GM21390 (cell line): ENCODE results near the gene TRIB2.

Source experiments
- ATAC-seq: cut with Tn5 transposase; IDR thresholded peaks from one replicate; pipeline ENCODE4 v1.9.1; 2021; ENCODE audit not compliant: unreplicated experiment

TRIB2 gene

GRCh38 chr2:12737738-12738485 lies 21.2 kb downstream of the TRIB2 start:
- ATAC-seq, result no peak

GRCh38 chr2:12739721-12740254 lies 23.1 kb downstream of the TRIB2 start:
- no peak for ATAC-seq

- ATAC-seq, result no peak
Observed at GRCh38 chr2:12741380-12741779, 24.6 kb downstream of the TRIB2 start.

- no peak for ATAC-seq
Observed at GRCh38 chr2:12742891-12743290, 26.2 kb downstream of the TRIB2 start.

- ATAC-seq, result no peak
Observed at GRCh38 chr2:12750166-12750905, 33.6 kb downstream of the TRIB2 start.

- ATAC-seq, result no peak
Observed at GRCh38 chr2:12754643-12755042, 37.9 kb downstream of the TRIB2 start.

GRCh38 chr2:12755384-12755783 lies 38.6 kb downstream of the TRIB2 start:
- ATAC-seq, result no peak

- no peak for ATAC-seq
Observed at GRCh38 chr2:12759248-12759647, 42.5 kb downstream of the TRIB2 start.

- ATAC-seq, result no peak
Observed at GRCh38 chr2:12761104-12761503, 44.4 kb downstream of the TRIB2 start.

GRCh38 chr2:12762337-12762736 lies 45.6 kb downstream of the TRIB2 start:
- no peak for ATAC-seq

GRCh38 chr2:12762976-12763375 lies 46.2 kb downstream of the TRIB2 start:
- no peak for ATAC-seq

GRCh38 chr2:12763486-12763885 lies 46.8 kb downstream of the TRIB2 start:
- no peak for ATAC-seq

GRCh38 chr2:12764075-12764730 lies 47.5 kb downstream of the TRIB2 start:
- no peak for ATAC-seq

GRCh38 chr2:12764849-12765605 lies 48.3 kb downstream of the TRIB2 start:
- ATAC-seq, result no peak

- ATAC-seq, result no peak
Observed at GRCh38 chr2:12766421-12766879, 49.7 kb downstream of the TRIB2 start.

- no peak for ATAC-seq
Observed at GRCh38 chr2:12767541-12767940, 50.8 kb downstream of the TRIB2 start.

GRCh38 chr2:12767996-12768624 lies 51.4 kb downstream of the TRIB2 start:
- no peak for ATAC-seq

- no peak for ATAC-seq
Observed at GRCh38 chr2:12769492-12770105, 52.9 kb downstream of the TRIB2 start.

- no peak for ATAC-seq
Observed at GRCh38 chr2:12770300-12770968, 53.7 kb downstream of the TRIB2 start.
